D341Med (cell line): ENCODE results near the gene GPR35.

ENCODE experiments used
- DNase-seq: peaks from one replicate; pipeline ENCODE4 v3.0.0; 2012; ENCODE audit warnings: low spot score

Gene GPR35

GRCh38 chr2:240624011-240624949, 1.0 kb upstream of the GPR35 start:
- no peak for DNase-seq

GRCh38 chr2:240626531-240627300, 1.4 kb downstream of the GPR35 start:
- DNase-seq = no peak

GRCh38 chr2:240627736-240628506, 2.6 kb downstream of the GPR35 start:
- peak; percentile 19 for DNase-seq

GRCh38 chr2:240628507-240628807, 3.2 kb downstream of the GPR35 start:
- DNase-seq = peak; percentile 3

- no peak for DNase-seq
Observed at GRCh38 chr2:240628808-240629618, 3.7 kb downstream of the GPR35 start.

- DNase-seq = no peak
Observed at GRCh38 chr2:240629619-240629967, 4.3 kb downstream of the GPR35 start.

- DNase-seq = peak; percentile 17
Observed at GRCh38 chr2:240629968-240630770, 4.9 kb downstream of the GPR35 start.

- peak; percentile 9 for DNase-seq
Observed at GRCh38 chr2:240630771-240631547, 5.7 kb downstream of the GPR35 start.

GRCh38 chr2:240631548-240632305, 6.4 kb downstream of the GPR35 start:
- peak; percentile 13 for DNase-seq

- peak; percentile 12 for DNase-seq
Observed at GRCh38 chr2:240632306-240632721, 7.0 kb downstream of the GPR35 start.

GRCh38 chr2:240635121-240635997, 10.1 kb downstream of the GPR35 start:
- DNase-seq = peak; percentile 11

- DNase-seq = peak; percentile 4
Observed at GRCh38 chr2:240635998-240636547, 10.8 kb downstream of the GPR35 start.

GRCh38 chr2:240636563-240637115, 11.4 kb downstream of the GPR35 start:
- peak; percentile 10 for DNase-seq

- peak; percentile 14 for DNase-seq
Observed at GRCh38 chr2:240637116-240637900, 12.0 kb downstream of the GPR35 start.

- DNase-seq = peak; percentile 7
Observed at GRCh38 chr2:240637901-240638345, 12.6 kb downstream of the GPR35 start.

GRCh38 chr2:240638512-240639160, 13.4 kb downstream of the GPR35 start:
- DNase-seq = no peak
